Measurements from ENCODE around the gene CASZ1. TPM values are rescaled to one million over a fixed set of nuclear protein-coding genes. Genes with fewer than 3 reads are reported as not detected.

Gene CASZ1
- total RNA-seq, 1 experiment from 2014 or later = 11.7 TPM

GRCh38 chr1:10787286-10787685 is 9.2 kb downstream of the CASZ1 start:
- peaks cover under 1% of the 10 kb centered on the region for H3K4me1 Mint-ChIP-seq
- peaks cover under 1% of the 10 kb centered on the region; the same call in 1 of the 2 replicates for H3K27me3 Mint-ChIP-seq (ENCODE audit: low read depth)
- ATAC-seq = no peak
- H3K27ac Mint-ChIP-seq = no peak overlapping the region
- DNase-seq (ENCODE audit: low spot score) = no peak
- ChIA-PET POLR2A (no interaction called here), CTCF (interaction anchor here (0.8 to 2.2 kb wide), 2 partner anchors 80 to 155 kb away, joined by 3 to 7 read pairs; no protein-coding TSS in a partner anchor)
- H3K36me3 Mint-ChIP-seq = no peaks in the 10 kb centered on the region
- H3K4me3 Mint-ChIP-seq = no peak overlapping the region
- H3K9me3 Mint-ChIP-seq = no peaks in the 10 kb centered on the region
- no peak for TF ChIP-seq E2F4 (CRISPR knock-in tag; IDR thresholded peaks at IDR 0.05; ENCODE audit: borderline replicate concordance, low read depth)

GRCh38 chr1:10785728-10786638 is 10.5 kb downstream of the CASZ1 start:
- POLR2A ChIA-PET = no interaction called here

More at GRCh38 chr1:10785728-10786638, 10.5 kb downstream of the CASZ1 start:
- DNase-seq (ENCODE audit: low spot score) (no peak), ATAC-seq (no peak)
- CTCF ChIA-PET = interaction anchor here (0.8 to 2.2 kb wide), 3 partner anchors 9 to 156 kb away, joined by 3 to 7 read pairs (median 3); no protein-coding TSS in a partner anchor
- Mint-ChIP-seq H3K4me3 (no peak overlapping the region), H3K36me3 (no peaks in the 10 kb centered on the region), H3K27ac (no peak overlapping the region), H3K27me3 (ENCODE audit: low read depth) (no peaks in the 10 kb centered on the region), H3K9me3 (no peaks in the 10 kb centered on the region), H3K4me1 (no peaks in the 10 kb centered on the region)
- TF ChIP-seq NFYB (CRISPR knock-in tag; conservative IDR thresholded peaks at IDR 0.05; ENCODE audit: low read depth) = no peak
- no peak for TF ChIP-seq PREB (CRISPR knock-in tag; IDR thresholded peaks at IDR 0.05; ENCODE audit: borderline replicate concordance)
- no peak for TF ChIP-seq GRHL2 (CRISPR knock-in tag; IDR thresholded peaks at IDR 0.05; ENCODE audit: insufficient replicate concordance, severe bottlenecking)
- no peak for TF ChIP-seq E2F4 (CRISPR knock-in tag; IDR thresholded peaks at IDR 0.05; ENCODE audit: borderline replicate concordance, low read depth)
- TF ChIP-seq ELF4 (CRISPR knock-in tag; IDR thresholded peaks at IDR 0.05; ENCODE audit: low read depth) = no peak
- TF ChIP-seq HMGXB4 (CRISPR knock-in tag; IDR thresholded peaks at IDR 0.05) = no peak
- no peak for TF ChIP-seq NR3C1 (CRISPR knock-in tag; conservative IDR thresholded peaks at IDR 0.05; ENCODE audit: low read depth)
- TF ChIP-seq SOX15 (CRISPR knock-in tag; IDR thresholded peaks at IDR 0.05) = no peak
- no peak for TF ChIP-seq ZNF416 (CRISPR knock-in tag; IDR thresholded peaks at IDR 0.05)
- TF ChIP-seq FOXJ3 (CRISPR knock-in tag; IDR thresholded peaks at IDR 0.05; ENCODE audit: borderline replicate concordance) = no peak
- no peak for TF ChIP-seq PRDM15 (CRISPR knock-in tag; IDR thresholded peaks at IDR 0.05)
- no peak for TF ChIP-seq AFF4 (CRISPR knock-in tag; IDR thresholded peaks at IDR 0.05; ENCODE audit: borderline replicate concordance)
- TF ChIP-seq KAT7 (CRISPR knock-in tag; IDR thresholded peaks at IDR 0.05; ENCODE audit: borderline replicate concordance) = no peak
- no peak for TF ChIP-seq USF2 (CRISPR knock-in tag; IDR thresholded peaks at IDR 0.05)

Data from WTC11 (cell line).